CD4-positive, alpha-beta memory T cell (primary cell): ENCODE measurements around the gene B4GALNT3. TPM values are rescaled to one million over a fixed set of nuclear protein-coding genes. Genes with fewer than 3 reads are reported as not detected.

Experiments used
- CTCF ChIA-PET: fragments of 350-600 bp; sonication (Branson Sonifier 250); formaldehyde crosslinking; loops from one replicate; lab custom pipeline; 2021; ENCODE audit warnings: inconsistent platforms; ENCODE audit not compliant: partially characterized antibody; lab: Charles Lee
- POLR2A ChIA-PET: fragments of 350-600 bp; sonication (Branson Sonifier 250); formaldehyde crosslinking; loops from one replicate; lab custom pipeline; 2021; ENCODE audit not compliant: partially characterized antibody; lab: Charles Lee
- DNase-seq, 5 donors: peaks; one replicate each; pipeline versions ENCODE4 v3.0.0 to v3.0.0-alpha.2; 2020 to 2022; ENCODE audit warnings: mixed read lengths in 1 of 5
- H3K27ac ChIP-seq: one replicate; pipeline ENCODE4 v1.7.0; 2013; ENCODE audit warnings: low read depth, low read length
- H3K27me3 ChIP-seq: 2 replicates; pipeline ENCODE4 v1.7.0; 2013; ENCODE audit warnings: mild to moderate bottlenecking, low read length, moderate library complexity; ENCODE audit not compliant: insufficient read depth
- H3K36me3 ChIP-seq: 2 replicates; pipeline ENCODE4 v1.7.0; 2013; ENCODE audit warnings: mild to moderate bottlenecking, low read length, moderate library complexity; ENCODE audit not compliant: insufficient read depth
- H3K4me1 ChIP-seq: 2 replicates; pipeline ENCODE4 v1.7.0; 2013; ENCODE audit warnings: mild to moderate bottlenecking, low read length, moderate library complexity; ENCODE audit not compliant: insufficient read depth
- H3K4me3 ChIP-seq, 2 donors: one replicate each; pipeline ENCODE4 v1.7.0; 2013; ENCODE audit warnings: low read length in 2 of 2, mild to moderate bottlenecking in 1 of 2
- H3K9me3 ChIP-seq, 2 donors: one replicate each; pipeline ENCODE4 v1.7.0; 2013; ENCODE audit warnings: low read length in 2 of 2, control low read depth in 1 of 2; ENCODE audit not compliant: control insufficient read depth in 1 of 2
- H3K27ac Mint-ChIP-seq, 7 donors: one replicate each; pipeline ENCODE4 v1.8.0; 2020 to 2021; ENCODE audit warnings: mixed read lengths in 7 of 7, mild to moderate bottlenecking in 6 of 7, inconsistent platforms in 3 of 7, moderate library complexity in 3 of 7
- H3K27me3 Mint-ChIP-seq, 2 donors: one replicate each; pipeline ENCODE4 v1.8.0; 2020 to 2021; ENCODE audit warnings: mixed read lengths in 2 of 2
- H3K36me3 Mint-ChIP-seq, 2 donors: one replicate each; pipeline ENCODE4 v1.8.0; 2020 to 2021; ENCODE audit warnings: mixed read lengths in 2 of 2, inconsistent platforms in 1 of 2, mild to moderate bottlenecking in 1 of 2
- H3K4me1 Mint-ChIP-seq, 4 donors: one replicate each; pipeline ENCODE4 v1.8.0; 2020 to 2021; ENCODE audit warnings: mixed read lengths in 4 of 4, mild to moderate bottlenecking in 1 of 4
- H3K4me3 Mint-ChIP-seq, 8 donors: one replicate each; pipeline ENCODE4 v1.8.0; 2020 to 2021; ENCODE audit warnings: mixed read lengths in 8 of 8, mild to moderate bottlenecking in 7 of 8, moderate library complexity in 6 of 8, inconsistent platforms in 3 of 8
- H3K9me3 Mint-ChIP-seq, 8 donors: one replicate each; pipeline ENCODE4 v1.8.0; 2020 to 2021; ENCODE audit warnings: mixed read lengths in 8 of 8, mild to moderate bottlenecking in 5 of 8, inconsistent platforms in 3 of 8, moderate library complexity in 1 of 8
- intact Hi-C: fragments of 100-400 bp; cut with micrococcal nuclease; formaldehyde crosslinking; loops from one replicate; pipeline ENCODE4 v1.15.1; 2023
- polyA plus RNA-seq, 2 donors: library from polyadenylated mRNA; unstranded; fragments of 300-500 nt; fragmentation: Illumina TruSeq; gene quantifications; one replicate each; pipeline ENCODE4 v1.2.3, GENCODE V29; 2021
- total RNA-seq, 2 experiments: library from RNA; stranded (reverse); gene quantifications; one replicate each; pipeline ENCODE4 v1.2.3, GENCODE V29; 2021

B4GALNT3 gene
- total and polyA plus RNA-seq, 4 experiments from 2014 or later, result 0.18 to 4.8 (median 2.4) TPM

DNA sequence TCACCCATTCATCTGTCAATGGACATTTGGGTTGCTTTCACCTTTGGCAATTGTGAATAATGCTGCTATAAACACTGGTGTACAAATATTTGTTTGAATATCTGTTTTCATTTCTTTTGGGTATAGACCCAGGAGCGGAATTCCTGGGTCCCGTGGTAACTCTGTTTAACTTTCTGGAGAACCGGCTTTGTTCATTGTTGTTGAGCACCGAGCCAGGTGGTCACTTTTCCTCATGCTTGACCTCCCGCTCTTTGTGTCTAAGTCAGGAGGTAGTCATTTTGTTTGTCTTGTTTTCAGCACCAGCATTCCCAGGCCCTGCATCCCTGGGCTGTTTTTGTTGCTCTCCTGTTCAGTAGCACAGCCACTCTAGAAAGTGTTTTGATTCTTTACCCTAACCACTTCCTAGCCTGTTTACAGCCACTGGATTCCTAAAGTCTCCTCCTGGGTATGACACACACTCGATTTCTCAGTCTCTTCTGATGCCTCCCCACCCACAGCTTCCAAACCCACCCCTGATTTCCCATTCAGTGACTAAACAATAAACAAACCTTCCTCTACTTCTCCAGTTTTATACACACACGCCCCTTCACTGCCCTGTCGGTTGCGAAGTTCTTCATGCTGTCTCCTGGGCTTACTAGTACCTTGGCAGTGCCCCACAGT, 37.9 kb downstream of the B4GALNT3 start:
- H3K36me3 ChIP-seq, result no peaks in the 10 kb centered on the region
- H3K4me1 ChIP-seq, result no peaks in the 10 kb centered on the region
- DNase-seq, result no peak
- H3K4me3 ChIP-seq, result no peak overlapping the region
- POLR2A ChIA-PET, result no interaction called here
- CTCF ChIA-PET, result no interaction called here
- Mint-ChIP-seq H3K4me3 (no peak overlapping the region), H3K27ac (no peak overlapping the region), H3K9me3 (peaks cover 0 to 4% (median 4%) of the 10 kb centered on the region in 8 donors), H3K4me1 (peaks cover 7 to 10% (median 9%) of the 10 kb centered on the region in 4 donors), H3K27me3 (peaks cover 0 to 3% of the 10 kb centered on the region in 2 donors), H3K36me3 (peaks cover 0 to 5% of the 10 kb centered on the region in 2 donors)
- no peaks in the 10 kb centered on the region for H3K9me3 ChIP-seq
- no peaks in the 10 kb centered on the region for H3K27me3 ChIP-seq
- intact Hi-C loops, result no loop called here
- no peak overlapping the region for H3K27ac ChIP-seq

DNA sequence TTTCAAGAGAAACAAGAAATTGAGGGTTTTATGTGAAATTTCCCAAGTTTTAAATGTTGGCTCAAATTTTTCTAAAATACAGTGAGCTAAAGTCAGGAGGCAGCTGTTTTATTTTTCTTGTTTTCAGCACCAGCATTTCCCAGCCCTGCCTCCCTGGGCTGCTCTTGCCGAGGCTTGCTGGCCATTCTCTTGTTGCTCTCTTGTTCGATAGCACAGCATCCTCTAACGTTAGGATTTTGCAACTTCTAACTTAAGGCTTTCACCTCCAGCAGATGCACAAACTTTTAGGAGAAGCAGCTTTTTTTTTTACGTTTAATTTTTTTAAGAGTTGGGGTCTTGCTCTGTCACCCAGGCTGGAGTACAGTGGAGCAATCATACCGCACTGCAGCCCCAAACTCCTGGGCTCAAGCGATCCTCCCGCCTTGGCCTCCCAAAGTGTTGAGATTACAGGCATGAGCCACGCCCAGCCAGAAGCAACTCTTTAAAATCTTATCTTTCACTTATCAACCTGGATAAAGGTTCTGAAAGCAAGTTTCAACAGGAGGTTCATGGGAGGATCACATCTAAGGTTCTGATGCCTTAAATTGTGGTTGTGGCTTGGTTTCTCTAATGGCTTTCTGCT, 40.2 kb downstream of the B4GALNT3 start:
- H3K36me3 ChIP-seq, result no peaks in the 10 kb centered on the region
- H3K27ac ChIP-seq, result no peak overlapping the region
- Mint-ChIP-seq H3K36me3 (no peaks in the 10 kb centered on the region), H3K27me3 (peaks cover 0 to 3% of the 10 kb centered on the region in 2 donors), H3K27ac (no peak overlapping the region), H3K9me3 (no peaks in the 10 kb centered on the region), H3K4me1 (peaks cover 7 to 13% (median 10%) of the 10 kb centered on the region in 4 donors), H3K4me3 (no peak overlapping the region)
- no peak for DNase-seq
- POLR2A ChIA-PET, result no interaction called here
- CTCF ChIA-PET, result interaction anchor here (1.1 kb wide), 1 partner anchor 47 kb away, joined by 3 read pairs; no protein-coding TSS in a partner anchor
- no peaks in the 10 kb centered on the region for H3K9me3 ChIP-seq
- H3K4me3 ChIP-seq, result no peak overlapping the region
- intact Hi-C loops, result no loop called here
- no peaks in the 10 kb centered on the region for H3K27me3 ChIP-seq
- H3K4me1 ChIP-seq, result no peaks in the 10 kb centered on the region

DNA sequence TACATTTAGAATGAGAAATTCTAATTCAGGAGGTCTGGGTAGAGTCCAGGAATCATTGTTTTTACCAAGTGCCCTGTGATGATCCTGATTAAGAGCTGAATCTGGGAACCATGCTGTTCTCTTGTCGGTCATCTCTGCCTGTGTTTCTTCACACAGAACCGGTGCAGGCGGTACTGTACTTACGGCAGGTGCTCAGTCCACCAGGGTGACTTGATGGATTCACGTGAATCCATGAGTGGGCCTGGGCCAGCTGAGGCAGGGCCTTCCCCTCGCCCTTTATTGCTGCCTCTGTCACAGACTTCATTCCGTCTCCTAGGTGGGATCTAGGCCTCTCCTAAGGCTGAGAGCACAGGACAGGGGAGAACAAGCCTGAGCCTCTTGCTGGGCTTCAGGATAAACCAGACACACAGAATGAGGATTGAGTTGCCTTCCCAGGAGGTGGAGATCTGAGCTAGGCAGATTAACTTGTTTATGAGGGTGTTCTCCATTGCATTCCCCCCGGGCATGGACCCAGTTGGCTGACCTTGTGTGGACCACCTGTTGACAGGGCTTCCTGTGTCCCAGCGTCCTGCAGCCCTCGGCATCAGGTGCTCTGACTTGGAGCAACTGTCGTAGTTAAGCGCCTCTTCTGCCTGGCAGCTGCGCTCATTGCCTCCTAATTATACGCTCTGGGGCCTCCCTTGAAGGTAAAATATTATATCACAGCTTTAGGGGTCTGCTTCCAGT, 42.1 kb downstream of the B4GALNT3 start:
- POLR2A ChIA-PET, result no interaction called here
- no peak overlapping the region for H3K27ac Mint-ChIP-seq
- CTCF ChIA-PET, result no interaction called here

DNA sequence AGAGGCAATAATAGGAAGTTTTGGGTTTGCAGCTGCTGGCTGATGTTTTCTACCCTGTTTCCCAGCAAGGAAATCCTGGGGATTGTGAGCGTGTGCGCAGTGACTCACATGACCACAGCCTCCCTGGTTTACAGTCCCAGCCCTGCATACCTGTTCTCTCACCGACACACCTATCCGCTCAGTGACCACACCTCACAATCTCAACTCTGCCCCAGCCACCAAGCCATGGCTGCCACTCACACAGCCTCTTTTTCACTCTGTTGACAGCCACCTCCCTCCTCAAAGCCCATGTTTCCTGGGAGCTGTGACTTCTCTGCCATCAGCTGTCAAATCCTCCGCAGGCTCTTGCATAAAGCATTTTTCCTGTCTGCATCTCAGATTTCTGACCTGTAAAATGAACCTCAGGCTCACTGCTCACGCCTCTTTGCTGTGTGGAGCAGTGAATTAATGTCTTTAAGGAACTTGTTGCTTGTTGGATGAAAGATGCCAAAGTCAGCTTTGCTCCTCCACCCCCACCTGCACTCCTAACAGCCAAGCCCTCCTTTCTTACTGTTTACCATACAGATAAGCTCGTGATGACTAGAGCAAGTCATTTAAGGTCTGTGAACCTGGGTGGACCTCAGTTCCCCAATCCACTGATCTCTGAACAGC, 43.5 kb downstream of the B4GALNT3 start:
- CTCF ChIA-PET, result interaction anchor here (0.6 to 1.3 kb wide), 2 partner anchors 13 to 51 kb away, joined by 3 to 4 read pairs; no protein-coding TSS in a partner anchor
- H3K27ac ChIP-seq, result no peak overlapping the region
- DNase-seq, result no peak

More for the DNA sequence above, 42.1 kb downstream of the B4GALNT3 start:
- Mint-ChIP-seq H3K9me3 (no peaks in the 10 kb centered on the region), H3K36me3 (no peaks in the 10 kb centered on the region), H3K4me1 (peaks cover 7 to 13% (median 10%) of the 10 kb centered on the region in 4 donors), H3K4me3 (no peak overlapping the region), H3K27me3 (peaks cover 0 to 3% of the 10 kb centered on the region in 2 donors)
- H3K27ac ChIP-seq, result no peak overlapping the region
- H3K9me3 ChIP-seq, result no peaks in the 10 kb centered on the region
- no peaks in the 10 kb centered on the region for H3K4me1 ChIP-seq
- H3K36me3 ChIP-seq, result no peaks in the 10 kb centered on the region
- intact Hi-C loops, result no loop called here
- no peak for DNase-seq
- no peaks in the 10 kb centered on the region for H3K27me3 ChIP-seq
- no peak overlapping the region for H3K4me3 ChIP-seq

DNA sequence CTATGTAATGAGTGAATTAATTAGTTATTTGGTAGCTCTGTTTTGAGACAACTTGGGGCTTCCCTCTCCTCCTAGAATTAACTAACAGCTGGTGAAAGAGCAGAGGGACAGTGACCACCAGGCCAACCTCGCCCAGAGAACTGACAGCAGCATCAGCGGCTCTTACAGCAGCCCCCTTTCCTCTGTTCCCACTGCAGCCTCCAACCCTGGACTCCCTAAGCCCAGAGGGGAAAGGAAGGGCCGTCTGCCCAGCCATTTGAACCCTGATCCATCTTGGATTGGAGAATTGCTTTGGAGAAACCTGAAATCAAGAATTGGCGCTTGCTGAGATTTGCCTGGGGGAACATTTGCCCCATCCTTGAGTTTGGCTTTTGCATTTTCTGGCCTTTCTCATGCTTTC, 45.5 kb downstream of the B4GALNT3 start:
- Mint-ChIP-seq H3K27ac (no peak overlapping the region), H3K36me3 (peaks cover 0 to 3% of the 10 kb centered on the region in 2 donors), H3K27me3 (peaks cover 0 to 1% of the 10 kb centered on the region in 2 donors), H3K9me3 (no peaks in the 10 kb centered on the region), H3K4me3 (no peak overlapping the region), H3K4me1 (peaks cover 0 to 6% (median 3%) of the 10 kb centered on the region in 4 donors)
- POLR2A ChIA-PET, result no interaction called here
- intact Hi-C loops, result no loop called here
- CTCF ChIA-PET, result interaction anchor here (0.9 kb wide), 1 partner anchor 672 kb away, joined by 3 read pairs; no protein-coding TSS in a partner anchor
- H3K4me1 ChIP-seq, result no peaks in the 10 kb centered on the region
- H3K27ac ChIP-seq, result no peak overlapping the region
- H3K36me3 ChIP-seq, result no peaks in the 10 kb centered on the region
- no peak for DNase-seq
- H3K9me3 ChIP-seq, result no peaks in the 10 kb centered on the region
- H3K4me3 ChIP-seq, result no peak overlapping the region
- H3K27me3 ChIP-seq, result no peaks in the 10 kb centered on the region

More for the DNA sequence above, 43.5 kb downstream of the B4GALNT3 start:
- Mint-ChIP-seq H3K4me1 (peaks cover 3 to 8% (median 4%) of the 10 kb centered on the region in 4 donors), H3K4me3 (no peak overlapping the region), H3K27me3 (peaks cover 0 to 3% of the 10 kb centered on the region in 2 donors), H3K9me3 (no peaks in the 10 kb centered on the region), H3K36me3 (no peaks in the 10 kb centered on the region), H3K27ac (peak overlapping the region in 2 of 7 donors; percentile 37 to 59)
- POLR2A ChIA-PET, result no interaction called here
- Histone ChIP-seq H3K4me1 (no peaks in the 10 kb centered on the region), H3K9me3 (no peaks in the 10 kb centered on the region), H3K27me3 (no peaks in the 10 kb centered on the region), H3K36me3 (no peaks in the 10 kb centered on the region), H3K4me3 (no peak overlapping the region)
- intact Hi-C loops, result no loop called here

DNA sequence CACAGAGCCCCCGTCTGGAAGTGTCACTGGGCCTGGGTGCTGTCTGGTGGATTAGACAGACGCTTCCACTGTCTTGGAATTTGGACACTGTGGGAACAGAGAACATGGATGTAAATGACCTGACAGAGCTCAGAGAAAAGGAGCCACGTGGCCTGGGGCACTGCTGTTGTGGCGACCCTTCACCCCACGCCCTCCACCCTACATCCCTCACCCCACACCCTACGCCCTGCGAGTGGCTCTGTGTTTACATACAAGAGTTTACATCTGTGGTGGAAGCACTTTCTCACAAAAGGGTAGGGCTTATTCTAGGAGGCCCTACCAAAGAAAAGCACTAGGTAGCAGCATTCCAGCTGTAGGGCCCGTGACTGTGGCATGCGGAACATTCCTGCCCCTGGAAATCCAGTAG, 47.7 kb downstream of the B4GALNT3 start:
- H3K4me3 ChIP-seq, result no peak overlapping the region
- Mint-ChIP-seq H3K9me3 (no peaks in the 10 kb centered on the region), H3K4me1 (peaks cover 0 to 6% (median 2%) of the 10 kb centered on the region in 4 donors), H3K27ac (no peak overlapping the region), H3K4me3 (no peak overlapping the region), H3K27me3 (peaks cover 0 to 1% of the 10 kb centered on the region in 2 donors), H3K36me3 (peaks cover 0 to 3% of the 10 kb centered on the region in 2 donors)
- DNase-seq, result no peak
- no peaks in the 10 kb centered on the region for H3K27me3 ChIP-seq
- ChIA-PET CTCF (no interaction called here), POLR2A (no interaction called here)
- no peaks in the 10 kb centered on the region for H3K36me3 ChIP-seq
- intact Hi-C loops, result no loop called here
- no peak overlapping the region for H3K27ac ChIP-seq
- H3K9me3 ChIP-seq, result no peaks in the 10 kb centered on the region
- H3K4me1 ChIP-seq, result no peaks in the 10 kb centered on the region
